ENCODE measurements around the gene HBB.
"Not testable (repeated sequence)": the region's sequence is repeated elsewhere in the genome, so short reads cannot be mapped to it uniquely, and the experiment has no call there.

HBB gene

DNA sequence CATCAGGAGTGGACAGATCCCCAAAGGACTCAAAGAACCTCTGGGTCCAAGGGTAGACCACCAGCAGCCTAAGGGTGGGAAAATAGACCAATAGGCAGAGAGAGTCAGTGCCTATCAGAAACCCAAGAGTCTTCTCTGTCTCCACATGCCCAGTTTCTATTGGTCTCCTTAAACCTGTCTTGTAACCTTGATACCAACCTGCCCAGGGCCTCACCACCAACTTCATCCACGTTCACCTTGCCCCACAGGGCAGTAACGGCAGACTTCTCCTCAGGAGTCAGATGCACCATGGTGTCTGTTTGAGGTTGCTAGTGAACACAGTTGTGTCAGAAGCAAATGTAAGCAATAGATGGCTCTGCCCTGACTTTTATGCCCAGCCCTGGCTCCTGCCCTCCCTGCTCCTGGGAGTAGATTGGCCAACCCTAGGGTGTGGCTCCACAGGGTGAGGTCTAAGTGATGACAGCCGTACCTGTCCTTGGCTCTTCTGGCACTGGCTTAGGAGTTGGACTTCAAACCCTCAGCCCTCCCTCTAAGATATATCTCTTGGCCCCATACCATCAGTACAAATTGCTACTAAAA lies at the start of gene HBB:
TSS of gene HBB (minus strand) at position 340 of the 579 bp plus-strand sequence. CDS start at position 290, 50 bp downstream.
- no peak for DNase-seq

DNA sequence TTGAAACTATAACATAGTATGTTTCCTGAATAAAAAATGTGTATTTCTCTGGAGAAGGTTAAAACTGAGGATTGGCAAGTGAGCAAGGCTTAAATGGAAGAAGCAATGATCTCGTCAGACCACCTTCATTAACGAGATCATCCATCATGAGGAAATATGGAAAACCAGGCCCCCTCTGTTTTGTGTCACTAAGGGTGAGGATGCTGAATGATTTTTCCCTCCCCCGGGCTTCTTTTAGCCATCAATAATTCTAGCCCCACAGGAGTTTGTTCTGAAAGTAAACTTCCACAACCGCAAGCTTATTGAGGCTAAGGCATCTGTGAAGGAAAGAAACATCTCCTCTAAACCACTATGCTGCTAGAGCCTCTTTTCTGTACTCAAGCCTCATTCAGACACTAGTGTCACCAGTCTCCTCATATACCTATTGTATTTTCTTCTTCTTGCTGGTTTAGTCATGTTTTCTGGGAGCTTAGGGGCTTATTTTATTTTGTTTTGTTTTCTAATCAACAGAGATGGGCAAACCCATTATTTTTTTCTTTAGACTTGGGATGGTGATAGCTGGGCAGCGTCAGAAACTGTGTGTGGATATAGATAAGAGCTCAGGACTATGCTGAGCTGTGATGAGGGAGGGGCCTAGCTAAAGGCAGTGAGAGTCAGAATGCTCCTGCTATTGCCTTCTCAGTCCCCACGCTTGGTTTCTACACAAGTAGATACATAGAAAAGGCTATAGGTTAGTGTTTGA lies 48.7 kb upstream of the HBB start:
- no peak for DNase-seq

DNA sequence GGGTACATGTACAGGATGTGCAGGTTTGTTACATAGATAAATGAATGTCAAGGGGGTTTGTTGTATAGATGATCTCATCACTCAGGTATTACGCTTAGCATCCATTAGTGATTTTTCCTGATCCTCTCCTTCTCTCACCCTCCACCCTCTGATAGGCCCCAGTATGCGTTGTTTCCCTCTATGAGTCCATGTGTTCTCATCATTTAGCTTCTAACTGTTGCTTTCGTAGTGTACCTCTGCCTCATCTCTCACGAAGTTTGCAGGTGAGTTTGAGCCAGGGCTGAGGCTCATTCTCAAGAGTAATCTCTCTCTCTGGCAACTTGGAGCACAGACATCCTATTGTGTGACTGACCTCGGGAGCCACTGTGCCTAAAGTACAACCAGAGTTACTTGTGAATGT lies 47.5 kb upstream of the HBB start:
- no peak for DNase-seq

DNA sequence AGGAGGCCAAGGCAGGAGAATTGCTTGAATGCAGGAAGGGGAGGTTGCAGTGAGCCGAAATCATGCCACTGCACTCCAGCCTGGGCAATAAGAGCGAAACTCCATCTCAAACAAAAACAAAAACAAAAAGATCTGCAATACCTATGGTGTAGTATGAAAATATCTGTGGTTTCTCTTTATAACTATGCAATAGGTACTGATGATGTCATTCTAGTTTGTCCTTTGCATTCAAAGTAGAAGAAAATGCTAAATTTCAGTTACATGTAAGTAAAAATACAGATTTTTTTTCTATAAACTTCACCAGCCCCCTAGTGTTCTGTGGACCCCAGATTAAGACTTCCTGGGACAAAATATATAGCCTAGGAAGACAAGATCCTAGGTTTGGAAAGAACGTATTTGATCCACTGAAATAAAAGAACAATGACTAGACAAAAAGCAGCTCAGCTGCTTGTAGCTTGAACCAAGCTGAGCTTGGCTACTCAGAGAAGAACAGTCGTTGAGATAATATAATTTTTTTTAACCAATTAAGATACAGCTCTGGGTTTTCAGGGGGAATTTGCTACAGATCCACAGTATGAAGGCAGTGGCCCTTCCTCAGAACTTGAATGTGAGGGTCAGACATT lies 45.6 kb upstream of the HBB start:
- no peak for DNase-seq

DNA sequence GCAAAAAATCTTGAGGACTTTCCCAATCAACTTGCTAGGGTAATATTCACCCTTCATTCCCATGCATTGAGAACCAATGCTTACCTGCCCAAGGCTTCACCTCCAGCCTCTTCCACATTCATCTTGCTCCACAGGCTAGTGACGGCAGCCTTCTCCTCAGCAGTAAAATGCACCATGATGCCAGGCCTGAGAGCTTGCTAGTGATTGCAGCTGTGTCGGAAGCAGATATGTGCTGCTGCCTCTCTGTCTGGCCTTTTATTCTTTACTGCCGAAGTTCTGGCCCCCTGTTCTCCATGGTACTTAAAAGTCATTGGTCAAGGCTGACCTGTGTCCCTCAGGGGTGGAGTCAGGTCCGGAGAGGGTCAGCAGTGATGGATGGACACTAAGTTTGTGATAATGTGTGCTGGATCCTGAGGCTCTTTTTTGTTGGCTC lies 42.9 kb upstream of the HBB start, which contains the start of gene HBE1:
TSS of gene HBE1 (minus strand) at position 231 of the 433 bp plus-strand sequence. CDS start at position 176, 55 bp downstream.
- no peak for DNase-seq

DNA sequence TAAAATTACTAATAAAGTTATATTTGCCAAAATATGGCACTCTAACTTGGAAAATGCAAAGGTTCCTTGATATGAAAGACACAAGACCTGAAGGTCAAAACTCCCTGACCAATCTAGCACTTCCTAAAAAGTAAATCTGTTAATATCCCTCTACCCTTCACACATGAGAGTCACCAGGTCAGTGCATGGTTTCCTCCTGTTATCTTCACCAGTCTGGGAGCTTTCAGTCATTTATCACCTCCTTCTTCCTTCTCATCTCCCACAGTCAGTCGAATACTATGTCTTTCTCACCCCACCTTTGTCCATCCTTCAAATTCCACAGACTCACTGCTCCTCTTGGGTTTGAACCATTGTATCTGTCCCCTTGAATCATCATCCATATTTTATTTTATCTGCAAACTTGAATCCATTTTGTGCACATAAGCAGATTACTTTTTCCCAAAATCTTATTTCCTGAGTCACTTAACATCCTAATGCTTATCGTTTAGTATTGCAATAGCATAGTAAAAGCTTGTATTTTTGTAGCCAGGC lies 40.2 kb upstream of the HBB start:
- DNase-seq = no peak

DNA sequence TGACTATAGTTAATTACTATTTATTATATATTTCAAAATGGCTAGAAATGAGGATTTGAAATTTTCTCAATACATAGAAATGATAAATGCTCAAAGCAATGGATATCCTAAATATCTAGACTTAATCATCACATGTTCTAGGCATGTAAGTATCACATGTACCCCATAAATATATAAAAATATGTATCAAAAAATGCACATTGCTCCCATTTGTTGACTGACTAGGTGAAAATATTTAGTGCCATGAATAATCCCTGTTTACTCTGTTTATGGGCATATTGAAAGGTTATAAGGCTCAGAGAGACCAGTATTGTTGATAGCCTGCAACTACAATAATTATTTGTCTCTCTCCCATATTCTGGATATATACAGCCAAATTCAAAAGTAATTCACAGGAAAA lies 39.7 kb upstream of the HBB start:
- no peak for DNase-seq

DNA sequence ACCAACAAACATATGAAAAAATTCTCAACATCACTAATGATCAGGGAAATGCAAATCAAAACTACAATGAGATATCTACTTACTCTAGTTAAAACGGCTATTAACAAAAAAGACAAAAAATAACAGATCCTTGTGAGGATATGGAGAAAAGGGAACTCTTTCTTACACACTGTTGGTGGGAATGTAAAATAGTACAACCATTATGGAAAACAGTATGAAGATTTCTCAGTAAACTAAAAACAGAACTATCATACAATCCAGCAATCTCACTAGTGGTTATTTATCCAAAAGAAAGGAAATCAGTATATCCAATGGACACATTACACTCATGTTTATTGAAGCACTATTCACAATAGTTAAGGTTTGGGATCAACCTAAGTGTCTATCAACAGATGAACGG lies 39.0 kb upstream of the HBB start:
- DNase-seq = no peak

DNA sequence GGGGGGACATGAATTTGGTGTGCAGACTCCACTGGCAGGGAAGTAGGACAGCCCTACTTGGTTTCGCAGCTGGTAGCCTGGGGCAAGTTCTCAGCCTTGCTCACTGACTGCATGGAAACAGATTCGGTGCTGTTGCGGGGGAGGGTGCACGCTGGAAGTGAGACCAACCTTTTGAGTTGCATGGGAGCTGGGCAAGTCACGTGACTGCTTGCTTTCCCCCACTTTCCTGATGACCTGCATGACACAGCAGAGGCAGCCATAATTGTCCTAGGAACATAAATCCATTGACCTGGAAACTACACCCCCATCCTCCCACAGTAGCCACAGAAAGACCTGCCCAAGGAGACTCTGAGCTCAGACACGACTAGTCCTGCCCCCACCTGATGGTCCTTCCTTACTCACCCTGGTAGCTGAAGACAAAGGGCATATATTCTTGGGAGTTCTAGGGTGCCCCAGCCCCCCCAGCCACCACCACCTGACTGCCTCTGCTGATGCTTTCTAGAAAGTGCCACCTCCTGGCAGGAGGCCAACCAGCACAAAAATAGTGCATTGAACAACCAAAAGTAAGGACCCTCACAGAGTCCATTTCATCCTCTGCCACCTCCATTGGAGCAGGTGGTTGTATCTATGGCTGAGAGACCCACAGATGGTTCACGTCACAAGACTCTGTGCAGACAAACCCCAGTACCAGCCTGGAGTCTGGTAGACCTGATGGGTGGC lies 31.8 kb upstream of the HBB start:
- DNase-seq = no peak

DNA sequence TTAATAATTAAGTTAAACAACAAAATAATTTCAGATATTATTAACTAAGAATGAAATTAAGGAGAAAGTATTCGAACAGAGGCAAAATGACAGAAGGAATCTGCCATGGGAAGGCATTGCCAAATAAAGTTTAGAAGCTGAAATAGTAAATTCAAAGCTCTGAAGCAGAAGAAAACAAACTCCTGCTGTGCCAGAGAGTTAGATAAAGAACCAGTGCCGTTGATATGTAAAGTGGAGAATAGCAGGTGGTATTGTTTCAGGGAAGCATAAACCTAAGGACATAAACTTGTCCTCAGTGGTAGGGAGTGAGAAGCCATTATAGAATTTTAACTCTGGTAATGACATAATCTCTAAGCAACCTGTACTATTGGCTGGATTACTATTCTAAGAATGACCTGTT lies 30.4 kb upstream of the HBB start:
- no peak for DNase-seq

DNA sequence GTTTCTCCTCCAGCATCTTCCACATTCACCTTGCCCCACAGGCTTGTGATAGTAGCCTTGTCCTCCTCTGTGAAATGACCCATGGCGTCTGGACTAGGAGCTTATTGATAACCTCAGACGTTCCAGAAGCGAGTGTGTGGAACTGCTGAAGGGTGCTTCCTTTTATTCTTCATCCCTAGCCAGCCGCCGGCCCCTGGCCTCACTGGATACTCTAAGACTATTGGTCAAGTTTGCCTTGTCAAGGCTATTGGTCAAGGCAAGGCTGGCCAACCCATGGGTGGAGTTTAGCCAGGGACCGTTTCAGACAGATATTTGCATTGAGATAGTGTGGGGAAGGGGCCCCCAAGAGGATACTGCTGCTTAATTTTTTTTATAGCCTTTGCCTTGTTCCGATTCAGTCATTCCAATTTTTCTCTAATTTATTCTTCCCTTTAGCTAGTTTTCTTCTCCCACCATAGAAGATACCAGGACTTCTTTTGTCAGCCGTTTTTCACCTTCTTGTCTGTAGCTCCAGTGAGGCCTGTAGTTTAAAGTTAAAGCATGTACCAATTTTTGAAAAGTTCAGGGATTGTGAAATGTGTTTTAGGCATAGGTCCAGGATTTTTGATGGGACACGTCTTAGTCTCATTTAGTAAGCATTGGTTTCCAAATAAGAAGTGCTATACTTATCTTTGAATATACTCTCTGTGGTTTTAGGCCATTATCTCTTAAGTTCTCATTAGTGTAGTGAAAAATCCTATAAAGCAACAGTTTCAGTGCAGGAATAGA lies 28.0 kb upstream of the HBB start, which contains the start of gene HBG2:
TSS of gene HBG2 (minus strand) at position 136 of the 768 bp plus-strand sequence. CDS start at position 83, 53 bp downstream.
- DNase-seq = not testable (repeated sequence)

DNA sequence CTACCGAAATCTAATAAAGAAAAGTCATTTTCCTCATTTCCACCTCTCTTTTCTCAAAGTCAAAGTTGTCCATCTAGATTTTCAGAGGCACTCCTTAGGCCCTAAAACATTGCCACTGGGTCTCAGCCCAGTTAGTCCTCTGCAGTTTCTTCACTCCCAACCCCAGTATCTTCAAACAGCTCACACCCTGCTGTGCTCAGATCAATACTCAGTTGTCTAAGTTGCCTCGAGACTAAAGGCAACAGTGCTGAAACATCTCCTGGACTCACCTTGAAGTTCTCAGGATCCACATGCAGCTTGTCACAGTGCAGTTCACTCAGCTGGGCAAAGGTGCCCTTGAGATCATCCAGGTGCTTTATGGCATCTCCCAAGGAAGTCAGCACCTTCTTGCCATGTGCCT lies 27.2 kb upstream of the HBB start:
- not testable (repeated sequence) for DNase-seq

DNA sequence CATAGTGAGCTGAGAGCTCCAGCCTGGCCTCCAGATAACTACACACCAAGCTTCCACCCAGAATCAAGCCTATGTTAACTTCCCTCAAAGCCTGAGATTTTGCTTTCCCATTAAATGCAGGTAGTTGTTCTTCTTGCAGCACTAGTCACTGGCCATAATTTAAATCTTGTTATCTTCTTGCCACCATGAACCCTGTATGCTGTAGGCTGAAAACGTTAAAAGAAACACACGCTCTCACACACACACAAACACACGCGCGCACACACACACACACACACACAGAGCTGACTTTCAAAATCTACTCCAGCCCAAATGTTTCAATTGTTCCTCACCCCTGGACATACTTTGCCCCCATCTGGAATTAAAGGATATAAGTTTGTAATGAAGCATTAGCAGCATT lies 26.6 kb upstream of the HBB start:
- DNase-seq = not testable (repeated sequence)

DNA sequence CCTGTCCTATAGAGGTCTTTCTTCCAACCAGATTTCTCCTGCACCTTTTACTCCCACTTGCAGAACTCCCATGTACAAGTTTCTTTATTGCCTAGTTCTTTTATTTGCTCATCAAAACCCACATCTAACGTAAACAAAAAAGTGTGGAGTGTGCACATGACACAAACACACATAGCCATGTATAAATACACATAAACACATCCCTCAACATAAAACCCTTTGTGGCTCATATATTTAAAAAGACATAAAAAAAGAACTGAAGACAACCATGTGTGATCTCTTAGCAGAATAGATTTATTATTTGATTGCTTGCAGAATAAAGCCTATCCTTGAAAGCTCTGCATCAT lies 26.0 kb upstream of the HBB start:
- no peak for DNase-seq

DNA sequence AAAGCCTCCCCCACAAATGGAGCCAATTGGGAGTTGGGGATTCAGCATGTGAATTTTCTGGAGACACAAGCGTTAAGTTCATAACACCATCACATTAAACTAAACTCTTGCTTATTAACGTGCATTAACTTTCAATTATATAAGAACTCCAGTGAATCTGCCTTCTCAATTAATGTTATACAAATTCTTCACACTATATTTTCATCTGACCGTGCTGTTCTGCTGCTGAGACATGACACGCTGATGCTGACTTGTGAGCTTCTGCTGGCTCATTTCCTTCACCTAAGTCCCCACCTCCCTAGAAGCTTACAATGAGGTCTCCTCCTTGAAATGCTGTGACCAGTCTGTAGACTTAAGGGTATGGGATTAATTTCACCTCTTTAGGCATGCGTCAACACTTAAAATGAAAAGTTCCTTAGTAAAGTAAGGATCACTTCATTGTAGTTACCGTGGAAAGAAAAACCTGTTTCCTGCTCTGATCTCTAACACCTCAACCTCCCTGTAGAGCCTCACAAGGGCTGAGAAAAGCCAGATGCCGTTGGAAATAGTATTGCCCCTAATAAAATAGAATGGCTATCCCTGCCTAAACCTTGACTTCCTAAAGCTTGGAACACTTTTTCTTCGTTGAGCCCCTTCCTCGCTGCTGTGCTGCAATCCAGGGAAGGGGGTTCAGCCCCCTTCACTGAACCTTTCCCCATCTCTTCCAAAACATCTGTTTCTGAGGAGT lies 25.5 kb upstream of the HBB start:
- DNase-seq = no peak

DNA sequence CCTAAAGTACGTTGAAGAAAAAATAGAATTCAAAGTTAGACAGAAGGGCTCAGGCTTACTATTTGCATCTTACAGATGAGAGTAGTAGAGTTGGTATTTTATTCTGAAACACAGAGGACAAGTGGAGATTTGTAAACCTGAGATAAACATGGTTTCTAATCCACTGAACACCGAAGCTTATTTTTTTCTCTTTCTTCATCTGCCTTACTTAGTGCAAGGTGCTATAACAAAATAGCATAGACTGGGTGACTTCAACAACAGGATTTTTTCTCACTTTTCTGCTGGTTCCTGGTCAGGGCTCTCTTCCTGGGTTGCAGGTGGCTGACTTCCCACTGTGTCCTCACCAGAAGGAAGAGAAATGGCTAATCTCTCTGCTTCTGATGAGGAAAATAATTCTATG lies 24.9 kb upstream of the HBB start:
- no peak for DNase-seq

DNA sequence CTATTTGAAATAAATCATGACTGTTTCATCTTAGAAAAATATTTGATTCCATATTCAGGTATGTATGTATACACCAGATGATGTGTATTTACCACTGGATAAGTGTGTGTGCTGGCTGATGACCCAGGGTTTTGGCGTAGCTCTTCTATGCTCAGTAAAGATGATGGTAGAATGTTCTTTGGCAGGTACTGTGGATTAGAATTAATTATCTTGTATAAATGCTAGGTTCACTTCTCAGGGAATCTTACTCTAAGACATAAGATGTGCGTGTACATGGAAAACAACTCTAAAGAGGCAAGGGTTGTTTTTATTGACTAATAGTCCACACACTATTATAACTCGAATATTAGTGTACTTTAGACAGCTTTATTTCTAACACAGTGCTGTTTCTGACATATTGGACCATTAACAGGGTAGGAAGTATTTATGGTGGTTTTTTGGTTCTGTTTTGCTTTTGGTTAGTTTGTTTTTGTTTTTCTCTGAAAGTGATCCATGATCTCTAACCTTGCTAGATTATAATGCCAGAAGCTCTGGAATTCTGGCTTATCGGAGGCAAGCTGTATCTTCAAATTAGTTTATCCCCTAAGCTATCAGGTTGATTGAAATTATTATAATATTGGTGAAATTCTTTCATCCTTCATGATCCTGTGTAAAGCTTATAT lies 23.8 kb upstream of the HBB start:
- DNase-seq = no peak

DNA sequence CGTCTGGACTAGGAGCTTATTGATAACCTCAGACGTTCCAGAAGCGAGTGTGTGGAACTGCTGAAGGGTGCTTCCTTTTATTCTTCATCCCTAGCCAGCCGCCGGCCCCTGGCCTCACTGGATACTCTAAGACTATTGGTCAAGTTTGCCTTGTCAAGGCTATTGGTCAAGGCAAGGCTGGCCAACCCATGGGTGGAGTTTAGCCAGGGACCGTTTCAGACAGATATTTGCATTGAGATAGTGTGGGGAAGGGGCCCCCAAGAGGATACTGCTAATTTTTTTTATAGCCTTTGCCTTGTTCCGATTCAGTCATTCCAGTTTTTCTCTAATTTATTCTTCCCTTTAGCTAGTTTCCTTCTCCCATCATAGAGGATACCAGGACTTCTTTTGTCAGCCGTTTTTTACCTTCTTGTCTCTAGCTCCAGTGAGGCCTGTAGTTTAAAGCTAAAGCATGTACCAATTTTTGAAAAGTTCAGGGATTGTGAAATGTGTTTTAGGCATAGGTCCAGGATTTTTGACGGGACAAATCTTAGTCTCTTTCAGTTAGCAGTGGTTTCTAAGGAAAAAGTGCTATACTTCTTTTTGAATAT lies 23.0 kb upstream of the HBB start, which contains the start of gene HBG1:
TSS of gene HBG1 (minus strand) at position 51 of the 590 bp plus-strand sequence. CDS start 53 bp downstream, outside the sequence.
- DNase-seq = not testable (repeated sequence)

DNA sequence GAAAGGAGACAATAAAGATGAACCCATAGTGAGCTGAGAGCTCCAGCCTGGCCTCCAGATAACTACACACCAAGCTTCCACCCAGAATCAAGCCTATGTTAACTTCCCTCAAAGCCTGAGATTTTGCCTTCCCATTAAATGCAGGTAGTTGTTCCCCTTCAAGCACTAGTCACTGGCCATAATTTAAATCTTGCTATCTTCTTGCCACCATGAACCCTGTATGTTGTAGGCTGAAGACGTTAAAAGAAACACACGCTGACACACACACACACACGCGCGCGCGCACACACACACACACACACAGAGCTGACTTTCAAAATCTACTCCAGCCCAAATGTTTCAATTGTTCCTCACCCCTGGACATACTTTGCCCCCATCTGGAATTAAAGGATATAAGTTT lies 21.6 kb upstream of the HBB start:
- DNase-seq = not testable (repeated sequence)

DNA sequence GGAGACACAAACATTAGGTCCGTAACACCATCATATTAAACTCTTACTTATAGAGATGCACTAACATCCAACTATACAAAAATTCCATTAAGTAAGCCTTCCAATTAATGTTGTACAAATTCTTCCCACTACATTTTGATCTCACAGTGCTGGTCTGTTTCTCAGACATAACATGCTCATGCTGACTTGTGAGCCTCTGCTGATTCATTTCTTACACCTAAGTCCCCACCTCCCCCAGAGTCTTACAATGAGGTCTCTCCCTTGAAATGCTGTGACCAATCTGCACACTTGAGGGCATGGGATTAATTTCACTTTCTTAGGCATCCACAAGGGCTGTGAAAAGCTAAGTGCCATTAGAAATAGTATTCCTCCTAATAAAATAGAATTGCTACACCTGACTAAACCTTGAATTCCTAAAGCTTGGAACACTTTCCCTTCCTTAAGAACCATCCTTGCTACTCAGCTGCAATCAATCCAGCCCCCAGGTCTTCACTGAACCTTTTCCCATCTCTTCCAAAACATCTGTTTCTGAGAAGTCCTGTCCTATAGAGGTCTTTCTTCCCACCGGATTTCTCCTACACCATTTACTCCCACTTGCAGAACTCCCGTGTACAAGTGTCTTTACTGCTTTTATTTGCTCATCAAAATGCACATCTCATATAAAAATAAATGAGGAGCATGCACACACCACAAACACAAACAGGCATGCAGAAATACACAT lies 20.8 kb upstream of the HBB start:
- DNase-seq = no peak

All from CD4-positive, alpha-beta T cell treated with Interleukin-4 for 1 hour (primary cell).